G401 (cell line): ENCODE measurements around the gene SFTPD. TPM values are rescaled to one million over a fixed set of nuclear protein-coding genes. Genes with fewer than 3 reads are reported as not detected.
"Not testable (repeated sequence)": the region's sequence is repeated elsewhere in the genome, so short reads cannot be mapped to it uniquely, and the experiment has no call there.

Experiments
- DNase-seq: peaks from one replicate; pipeline ENCODE4 v3.0.0-alpha.2; 2015; ENCODE audit warnings: low spot score
- in situ Hi-C: cut with HindIII; loops from 2 replicates; pipeline ENCODE4 v1.10.0; 2016; ENCODE audit warnings: low sequenced_read_pairs, mixed read lengths
- total RNA-seq: library from RNA; depleted of rRNA; stranded (reverse); fragments of >200 nt; shearing (Covaris generic); gene quantifications from 2 replicates; pipeline ENCODE4 v1.2.3, GENCODE V29; 2014; rRNA removed

SFTPD gene
- total RNA-seq, 1 experiment from 2014 or later = not detected

DNA sequence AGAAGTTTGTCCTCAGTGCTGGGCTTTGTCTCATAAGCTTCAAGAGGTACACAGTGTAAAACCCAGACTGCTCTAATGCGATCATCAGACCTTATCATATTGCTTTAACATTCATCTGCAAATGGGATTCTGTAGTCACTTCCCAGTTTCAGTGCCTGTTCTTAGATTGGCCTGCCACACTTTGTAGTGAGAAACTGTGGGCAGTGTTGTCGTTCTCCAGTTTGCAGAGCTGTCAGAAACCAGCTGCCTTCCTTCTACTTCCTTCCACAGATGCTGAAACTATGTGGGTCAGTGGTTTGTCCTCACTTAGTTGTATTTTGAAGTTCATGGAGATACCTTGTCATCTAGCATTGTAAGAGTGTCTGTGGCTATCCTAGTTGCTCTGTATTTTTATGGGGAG is 59.9 kb downstream of the SFTPD start:
- DNase-seq, in situ Hi-C loops: not testable (repeated sequence)

Other genes with a start within 250 kb of the SFTPD start
- gene NUTM2B, start 245.9 kb downstream of the SFTPD start, total RNA-seq = 0.61 and 0.68 TPM in 2 replicates
- not detected in 2 replicates for gene NUTM2E, start 122.4 kb downstream of the SFTPD start, total RNA-seq
- gene TMEM254, start 129.6 kb upstream of the SFTPD start, total RNA-seq = 14.0 TPM in 2 replicates
- 1.7 TPM in 1 of 2 replicates, not detected in the other for gene PLAC9, start 183.6 kb upstream of the SFTPD start, total RNA-seq